ENCODE results near the gene WDR37.

DNA sequence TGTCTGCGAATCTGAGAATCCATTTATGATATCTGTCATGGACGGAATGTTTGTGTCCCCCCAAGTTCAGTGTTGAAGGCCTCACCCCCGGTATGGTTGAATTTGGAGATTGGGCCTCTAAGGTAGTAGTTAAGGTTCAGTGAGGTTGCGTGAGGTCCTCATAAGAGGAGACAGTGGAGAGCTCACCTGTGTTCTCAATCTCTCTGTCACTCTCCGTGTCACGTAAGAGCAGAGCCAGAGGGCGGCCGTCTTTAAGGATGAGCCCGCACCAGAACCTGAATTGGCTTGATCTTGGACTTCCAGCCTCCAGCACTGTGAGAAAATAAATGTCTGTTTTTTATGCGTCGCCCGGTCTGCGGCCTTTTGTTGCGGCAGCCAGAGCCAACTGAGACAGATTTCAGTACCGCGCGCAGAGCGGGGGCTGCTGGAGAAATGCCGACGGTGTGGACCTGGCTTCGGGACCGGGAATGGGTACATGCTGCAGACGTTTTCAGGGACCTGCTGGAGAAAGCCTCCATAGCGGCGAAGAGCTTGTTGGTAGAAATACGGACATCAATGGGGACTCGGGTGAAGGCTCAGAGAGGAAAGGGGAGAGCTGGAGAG, 40.2 kb downstream of the WDR37 start:
- no peak for TF ChIP-seq POLR2A (IDR thresholded peaks at IDR 0.05; ENCODE audit: low read depth, low read length)
- no peak for TF ChIP-seq TAF1 (IDR thresholded peaks at IDR 0.05; ENCODE audit: borderline replicate concordance, low read depth, low read length)
